ENCODE data around the gene TRIP10.
"Not testable (repeated sequence)": the region's sequence is repeated elsewhere in the genome, so short reads cannot be mapped to it uniquely, and the experiment has no call there.

The TRIP10 gene

GRCh38 chr19:6739390-6739882, at the start of gene TRIP10:
Gene TRIP10 (plus strand): TSS chr19:6739680. CDS start chr19:6739762, 82 bp downstream.
- peak; percentile 17 for DNase-seq

- DNase-seq = no peak
Measured at GRCh38 chr19:6690160-6690885, 49.2 kb upstream of the TRIP10 start.

GRCh38 chr19:6691342-6691741, 48.1 kb upstream of the TRIP10 start:
- DNase-seq = no peak

GRCh38 chr19:6692027-6692426, 47.5 kb upstream of the TRIP10 start:
- DNase-seq = no peak

- DNase-seq = no peak
Measured at GRCh38 chr19:6693056-6693471, 46.4 kb upstream of the TRIP10 start.

GRCh38 chr19:6693681-6694080, 45.8 kb upstream of the TRIP10 start:
- DNase-seq = no peak

GRCh38 chr19:6694147-6694815, 45.2 kb upstream of the TRIP10 start:
- no peak for DNase-seq

GRCh38 chr19:6696239-6696820, 43.1 kb upstream of the TRIP10 start:
- no peak for DNase-seq

- DNase-seq = no peak
Measured at GRCh38 chr19:6697291-6697690, 42.2 kb upstream of the TRIP10 start.

- no peak for DNase-seq
Measured at GRCh38 chr19:6699935-6700334, 39.5 kb upstream of the TRIP10 start.

GRCh38 chr19:6700586-6701316, 38.7 kb upstream of the TRIP10 start:
- no peak for DNase-seq

- no peak for DNase-seq
Measured at GRCh38 chr19:6705931-6706632, 33.4 kb upstream of the TRIP10 start.

GRCh38 chr19:6706633-6706958, 32.9 kb upstream of the TRIP10 start:
- DNase-seq = no peak

- DNase-seq = no peak
Measured at GRCh38 chr19:6707011-6707657, 32.3 kb upstream of the TRIP10 start.

- no peak for DNase-seq
Measured at GRCh38 chr19:6707658-6708018, 31.8 kb upstream of the TRIP10 start.

- no peak for DNase-seq
Measured at GRCh38 chr19:6708346-6708745, 31.1 kb upstream of the TRIP10 start.

- not testable (repeated sequence) for DNase-seq
Measured at GRCh38 chr19:6708913-6709312, 30.6 kb upstream of the TRIP10 start.

- no peak for DNase-seq
Measured at GRCh38 chr19:6709549-6709948, 29.9 kb upstream of the TRIP10 start.

GRCh38 chr19:6710273-6711077, 29.0 kb upstream of the TRIP10 start:
- no peak for DNase-seq

GRCh38 chr19:6711078-6711361, 28.5 kb upstream of the TRIP10 start:
- DNase-seq = no peak

GRCh38 chr19:6711605-6712004, 27.9 kb upstream of the TRIP10 start:
- DNase-seq = no peak

- no peak for DNase-seq
Measured at GRCh38 chr19:6712231-6712630, 27.2 kb upstream of the TRIP10 start.
